GM23338 (cell line): ENCODE measurements around the gene UBAC2. TPM values are rescaled to one million over a fixed set of nuclear protein-coding genes. Genes with fewer than 3 reads are reported as not detected.

Experiments used
- ATAC-seq: fragments of 200-7000 bp; cut with Tn5 transposase; 3 replicates; pipeline ENCODE4 v1.9.1; 2020
- DNase-seq: peaks from one replicate; pipeline ENCODE4 v3.0.0-alpha.2; 2015; ENCODE audit warnings: low spot score
- H2AFZ ChIP-seq: fragments of 200-600 bp; sonication (generic); 2 replicates; pipeline ENCODE4 v1.8.0; 2016; ENCODE audit warnings: antibody characterized with exemption, mild to moderate bottlenecking, moderate library complexity
- H3F3A ChIP-seq: fragments of 200-600 bp; sonication (generic); replicated peaks from 2 replicates; pipeline ENCODE4 v1.8.0; 2017; ENCODE audit warnings: antibody characterized with exemption, mixed run types, low read depth
- H3K27ac ChIP-seq: fragments of 200-600 bp; sonication (generic); 2 replicates; pipeline ENCODE4 v1.6.1; 2016; ENCODE audit warnings: low read depth
- H3K27me3 ChIP-seq: fragments of 200-600 bp; sonication (generic); 2 replicates; pipeline ENCODE4 v1.8.0; 2016; ENCODE audit warnings: mild to moderate bottlenecking, mixed run types, moderate library complexity; ENCODE audit not compliant: insufficient read depth
- H3K36me3 ChIP-seq: fragments of 200-600 bp; sonication (generic); 2 replicates; pipeline ENCODE4 v1.8.0; 2016; ENCODE audit warnings: mild to moderate bottlenecking; ENCODE audit not compliant: insufficient read depth
- H3K4me1 ChIP-seq: fragments of 200-600 bp; sonication (generic); 2 replicates; pipeline ENCODE4 v1.8.0; 2016; ENCODE audit warnings: mild to moderate bottlenecking, moderate library complexity; ENCODE audit not compliant: insufficient read depth
- H3K4me2 ChIP-seq: fragments of 200-600 bp; sonication (generic); 2 replicates; pipeline ENCODE4 v1.7.1; 2017; ENCODE audit warnings: mixed run types
- H3K4me3 ChIP-seq: fragments of 200-600 bp; sonication (generic); 2 replicates; pipeline ENCODE4 v1.6.1; 2016; ENCODE audit warnings: mixed run types
- H3K79me2 ChIP-seq: fragments of 200-600 bp; sonication (generic); replicated peaks from 2 replicates; pipeline ENCODE4 v1.8.0; 2017; ENCODE audit warnings: mild to moderate bottlenecking; ENCODE audit not compliant: insufficient read depth
- H3K9me2 ChIP-seq: fragments of 200-600 bp; sonication (generic); 2 replicates; pipeline ENCODE4 v1.8.0; 2017; ENCODE audit not compliant: insufficient read depth
- H4K20me1 ChIP-seq: fragments of 200-600 bp; sonication (generic); replicated peaks from 2 replicates; pipeline ENCODE4 v1.8.0; 2017; ENCODE audit warnings: mild to moderate bottlenecking; ENCODE audit not compliant: insufficient read depth
- H3K27ac Mint-ChIP-seq: 2 replicates; pipeline ENCODE4 v1.8.0; 2020; ENCODE audit warnings: inconsistent platforms, mild to moderate bottlenecking, moderate library complexity, mixed read lengths
- H3K27me3 Mint-ChIP-seq: 3 replicates; pipeline ENCODE4 v1.8.0; 2022; ENCODE audit warnings: low read depth, mild to moderate bottlenecking, moderate library complexity, mixed read lengths, inconsistent platforms; ENCODE audit not compliant: insufficient read depth, poor library complexity
- H3K36me3 Mint-ChIP-seq: 3 replicates; pipeline ENCODE4 v1.8.0; 2021; ENCODE audit warnings: low read depth, mild to moderate bottlenecking, inconsistent platforms, moderate library complexity, mixed read lengths
- H3K4me1 Mint-ChIP-seq: 3 replicates; pipeline ENCODE4 v1.8.0; 2020; ENCODE audit warnings: mild to moderate bottlenecking, inconsistent platforms, mixed read lengths
- H3K4me3 Mint-ChIP-seq: 3 replicates; pipeline ENCODE4 v1.8.0; 2021; ENCODE audit warnings: moderate library complexity, mild to moderate bottlenecking, inconsistent platforms, mixed read lengths
- H3K9me3 Mint-ChIP-seq: 3 replicates; pipeline ENCODE4 v1.8.0; 2020; ENCODE audit warnings: moderate library complexity, mild to moderate bottlenecking, inconsistent platforms, mixed read lengths
- CTCF ChIP-seq, 2 experiments: fragments of 200-600 bp in 1 of 2; sonication (generic) in 1 of 2; conservative IDR thresholded peaks; 2 replicates each; pipeline versions ENCODE4 v1.5.1 to v1.6.1; 2016 to 2017; ENCODE audit warnings: antibody characterized with exemption in 2 of 2, low read depth in 2 of 2, mild to moderate bottlenecking in 2 of 2, moderate library complexity in 1 of 2
- EZH2phosphoT487 ChIP-seq: fragments of 200-600 bp; sonication (generic); IDR thresholded peaks from one replicate; pipeline ENCODE4 v1.8.1; 2018; ENCODE audit warnings: antibody characterized with exemption; ENCODE audit not compliant: unreplicated experiment
- NANOG ChIP-seq: IDR thresholded peaks from 2 replicates; pipeline ENCODE4 v1.6.1; 2016; ENCODE audit warnings: antibody characterized with exemption, borderline replicate concordance
- REST ChIP-seq: IDR thresholded peaks from one replicate; pipeline ENCODE4 v1.6.1; 2018; ENCODE audit warnings: antibody characterized with exemption; ENCODE audit not compliant: unreplicated experiment
- STAT1 ChIP-seq: IDR thresholded peaks from one replicate; pipeline ENCODE4 v1.6.1; 2016; ENCODE audit warnings: antibody characterized with exemption; ENCODE audit not compliant: unreplicated experiment
- ZNF114 ChIP-seq: fragments of 250-450 bp; sonication (Bioruptor Pico); IDR thresholded peaks from 2 replicates; pipeline ENCODE4 v1.5.0; 2020; ENCODE audit warnings: mild to moderate bottlenecking, moderate library complexity
- ZNF331 ChIP-seq: fragments of 250-450 bp; sonication (Bioruptor Pico); IDR thresholded peaks from 2 replicates; pipeline ENCODE4 v1.5.0; 2020; ENCODE audit warnings: low read depth, mild to moderate bottlenecking, moderate library complexity
- ZNF462 ChIP-seq: fragments of 250-450 bp; sonication (Bioruptor Pico); IDR thresholded peaks from 2 replicates; pipeline ENCODE4 v1.5.0; 2020; ENCODE audit warnings: mild to moderate bottlenecking, moderate library complexity
- polyA plus RNA-seq: library from polyadenylated mRNA; unstranded; fragments of >200 nt; fragmentation: Nextera tagmentation; extraction: Ambion mirVana; gene quantifications from 2 replicates; pipeline ENCODE4 v1.2.1, GENCODE V29; 2016
- total RNA-seq: library from RNA; depleted of rRNA; stranded (reverse); fragments of >200 nt; shearing (Covaris generic); gene quantifications from 2 replicates; pipeline ENCODE4 v1.2.3, GENCODE V29; 2014

Gene UBAC2
- total and polyA plus RNA-seq, 2 experiments from 2014 or later: 37.9 to 76.9 TPM

- TF ChIP-seq ZNF462: no peak
- TF ChIP-seq NANOG: no peak
- no peak for TF ChIP-seq ZNF114 (CRISPR knock-in tag)
- no peak for TF ChIP-seq STAT1
- no peak for TF ChIP-seq ZNF331 (CRISPR knock-in tag)
Measured at GRCh38 chr13:99353246-99353600, 152.6 kb downstream of the UBAC2 start (continued).

GRCh38 chr13:99353836-99354235 lies 153.2 kb downstream of the UBAC2 start:
- Histone ChIP-seq H3K36me3 (no peaks in the 10 kb centered on the region; the same call in 1 of the 2 replicates), H3K9me2 (no peaks in the 10 kb centered on the region)
- H3K4me3 Mint-ChIP-seq: no peak overlapping the region
- TF ChIP-seq NANOG (no peak), CTCF (conservative IDR thresholded peaks at IDR 0.05; ENCODE audit: low read depth in 2 of 2) (no peak), ZNF331 (CRISPR knock-in tag) (no peak), REST (no peak), EZH2phosphoT487 (no peak)

More at GRCh38 chr13:99353836-99354235, 153.2 kb downstream of the UBAC2 start:
- no peaks in the 10 kb centered on the region for H3K4me1 ChIP-seq
- Mint-ChIP-seq H3K9me3 (no peaks in the 10 kb centered on the region), H3K27me3 (peaks cover 7% of the 10 kb centered on the region), H3K36me3 (peaks cover 3% of the 10 kb centered on the region; the same call in 2 of the 3 replicates), H3K27ac (no peak overlapping the region), H3K4me1 (peaks cover 1% of the 10 kb centered on the region)
- no peak overlapping the region for H3K4me3 ChIP-seq
- no peak for ATAC-seq
- peaks cover 6% of the 10 kb centered on the region; the same call in 1 of the 2 replicates for H4K20me1 ChIP-seq
- no peaks in the 10 kb centered on the region for H3F3A ChIP-seq
- no peak overlapping the region for H3K4me2 ChIP-seq
- H3K27ac ChIP-seq: no peak overlapping the region
- no peak for DNase-seq
- no peak overlapping the region for H2AFZ ChIP-seq
- no peaks in the 10 kb centered on the region for H3K79me2 ChIP-seq
- H3K27me3 ChIP-seq: no peaks in the 10 kb centered on the region
